ENCODE results near the gene OR5F1. TPM values are rescaled to one million over a fixed set of nuclear protein-coding genes. Genes with fewer than 3 reads are reported as not detected.

The OR5F1 gene
- total RNA-seq, 1 donor from 2014 or later: not detected

GRCh38 chr11:55969845-55970244 lies 24.6 kb downstream of the OR5F1 start, which contains the start of gene OR10AG1:
Gene OR10AG1 (minus strand): TSS chr11:55969945. CDS start chr11:55969907, 38 bp downstream.
- no peak within 1 kb of the TSS for H3K4me3 Mint-ChIP-seq (ENCODE audit: unreplicated experiment)

GRCh38 chr11:55967914-55968313 lies 26.5 kb downstream of the OR5F1 start:
- no peak overlapping the region for H3K4me3 Mint-ChIP-seq (ENCODE audit: unreplicated experiment)
- no peaks in the 10 kb centered on the region for H3K9me3 Mint-ChIP-seq (ENCODE audit: unreplicated experiment)
- H3K27me3 Mint-ChIP-seq (ENCODE audit: unreplicated experiment): no peaks in the 10 kb centered on the region
- TF ChIP-seq CTCF (IDR thresholded peaks at IDR 0.05; ENCODE audit: unreplicated experiment): no peak
- no peaks in the 10 kb centered on the region for H3K36me3 Mint-ChIP-seq (ENCODE audit: low read depth, unreplicated experiment)
- H3K4me1 Mint-ChIP-seq (ENCODE audit: unreplicated experiment): no peaks in the 10 kb centered on the region
- DNase-seq (ENCODE audit: low spot score): no peak
- H3K27ac Mint-ChIP-seq (ENCODE audit: unreplicated experiment): no peak overlapping the region

More at GRCh38 chr11:55969845-55970244, 24.6 kb downstream of the OR5F1 start, which contains the start of gene OR10AG1:
- Mint-ChIP-seq H3K4me1 (ENCODE audit: unreplicated experiment) (no peaks in the 10 kb centered on the region), H3K27ac (ENCODE audit: unreplicated experiment) (no peak within 1 kb of the TSS), H3K36me3 (ENCODE audit: low read depth, unreplicated experiment) (no peaks in the 10 kb centered on the region), H3K9me3 (ENCODE audit: unreplicated experiment) (no peaks in the 10 kb centered on the region), H3K27me3 (ENCODE audit: unreplicated experiment) (no peaks in the 10 kb centered on the region)
- no peak for DNase-seq (ENCODE audit: low spot score)
- TF ChIP-seq CTCF (IDR thresholded peaks at IDR 0.05; ENCODE audit: unreplicated experiment): no peak

- no peaks in the 10 kb centered on the region for H3K4me1 Mint-ChIP-seq (ENCODE audit: unreplicated experiment)
- no peaks in the 10 kb centered on the region for H3K9me3 Mint-ChIP-seq (ENCODE audit: unreplicated experiment)
- DNase-seq (ENCODE audit: low spot score): no peak
- no peak for TF ChIP-seq CTCF (IDR thresholded peaks at IDR 0.05; ENCODE audit: unreplicated experiment)
- no peak overlapping the region for H3K4me3 Mint-ChIP-seq (ENCODE audit: unreplicated experiment)
- H3K36me3 Mint-ChIP-seq (ENCODE audit: low read depth, unreplicated experiment): no peaks in the 10 kb centered on the region
- H3K27ac Mint-ChIP-seq (ENCODE audit: unreplicated experiment): no peak overlapping the region
- no peaks in the 10 kb centered on the region for H3K27me3 Mint-ChIP-seq (ENCODE audit: unreplicated experiment)
Measured at GRCh38 chr11:55966391-55966790, 28.0 kb downstream of the OR5F1 start.

- H3K4me3 Mint-ChIP-seq (ENCODE audit: unreplicated experiment): no peak overlapping the region
- no peak overlapping the region for H3K27ac Mint-ChIP-seq (ENCODE audit: unreplicated experiment)
- no peak for DNase-seq (ENCODE audit: low spot score)
- H3K36me3 Mint-ChIP-seq (ENCODE audit: low read depth, unreplicated experiment): no peaks in the 10 kb centered on the region
- H3K4me1 Mint-ChIP-seq (ENCODE audit: unreplicated experiment): no peaks in the 10 kb centered on the region
- no peaks in the 10 kb centered on the region for H3K27me3 Mint-ChIP-seq (ENCODE audit: unreplicated experiment)
- H3K9me3 Mint-ChIP-seq (ENCODE audit: unreplicated experiment): no peaks in the 10 kb centered on the region
- no peak for TF ChIP-seq CTCF (IDR thresholded peaks at IDR 0.05; ENCODE audit: unreplicated experiment)
Measured at GRCh38 chr11:55956521-55956920, 37.9 kb downstream of the OR5F1 start.

- Mint-ChIP-seq H3K36me3 (ENCODE audit: low read depth, unreplicated experiment) (no peaks in the 10 kb centered on the region), H3K4me1 (ENCODE audit: unreplicated experiment) (peaks cover 5% of the 10 kb centered on the region), H3K27me3 (ENCODE audit: unreplicated experiment) (no peaks in the 10 kb centered on the region), H3K4me3 (ENCODE audit: unreplicated experiment) (no peak overlapping the region), H3K9me3 (ENCODE audit: unreplicated experiment) (peaks cover 5% of the 10 kb centered on the region), H3K27ac (ENCODE audit: unreplicated experiment) (no peak overlapping the region)
- no peak for DNase-seq (ENCODE audit: low spot score)
- TF ChIP-seq CTCF (IDR thresholded peaks at IDR 0.05; ENCODE audit: unreplicated experiment): no peak
Measured at GRCh38 chr11:55949330-55949729, 45.1 kb downstream of the OR5F1 start.

Other genes with a start within 250 kb of the OR5F1 start
- gene OR5D13, start 221.2 kb downstream of the OR5F1 start, total RNA-seq (ENCODE audit: unreplicated experiment): not detected
- gene OR5D14, start 199.1 kb downstream of the OR5F1 start, total RNA-seq (ENCODE audit: unreplicated experiment): not detected
- gene OR5L1, start 183.3 kb downstream of the OR5F1 start, total RNA-seq (ENCODE audit: unreplicated experiment): not detected
- gene OR5D18, start 175.0 kb downstream of the OR5F1 start, total RNA-seq (ENCODE audit: unreplicated experiment): not detected
- not detected for gene OR5L2, start 167.4 kb downstream of the OR5F1 start, total RNA-seq (ENCODE audit: unreplicated experiment)
- not detected for gene OR5D16, start 155.9 kb downstream of the OR5F1 start, total RNA-seq (ENCODE audit: unreplicated experiment)
- gene TRIM51, start 111.3 kb downstream of the OR5F1 start, total RNA-seq (ENCODE audit: unreplicated experiment): not detected
- not detected for gene OR5W2, start 80.0 kb downstream of the OR5F1 start, total RNA-seq (ENCODE audit: unreplicated experiment)
- gene OR5I1, start 58.2 kb downstream of the OR5F1 start, total RNA-seq (ENCODE audit: unreplicated experiment): not detected
- gene OR10AG1, start 24.7 kb downstream of the OR5F1 start, total RNA-seq (ENCODE audit: unreplicated experiment): not detected
- not detected for gene OR5AS1, start 33.0 kb upstream of the OR5F1 start, total RNA-seq (ENCODE audit: unreplicated experiment)
- not detected for gene OR8I2, start 98.7 kb upstream of the OR5F1 start, total RNA-seq (ENCODE audit: unreplicated experiment)
- gene OR8H2, start 109.1 kb upstream of the OR5F1 start, total RNA-seq (ENCODE audit: unreplicated experiment): not detected
- not detected for gene OR8H3, start 127.7 kb upstream of the OR5F1 start, total RNA-seq (ENCODE audit: unreplicated experiment)
- gene OR8J3, start 145.6 kb upstream of the OR5F1 start, total RNA-seq (ENCODE audit: unreplicated experiment): not detected
- not detected for gene OR8K5, start 165.7 kb upstream of the OR5F1 start, total RNA-seq (ENCODE audit: unreplicated experiment)
- gene OR5J2, start 182.0 kb upstream of the OR5F1 start, total RNA-seq (ENCODE audit: unreplicated experiment): not detected
- gene OR5T2, start 239.6 kb upstream of the OR5F1 start, total RNA-seq (ENCODE audit: unreplicated experiment): not detected

All from endothelial cell (in vitro differentiated cells).